Panc1 (cell line): ENCODE measurements around the gene EYS. TPM values are rescaled to one million over a fixed set of nuclear protein-coding genes. Genes with fewer than 3 reads are reported as not detected.

Experiments
- ATAC-seq: fragments of 200-7000 bp; cut with Tn5 transposase; 2 replicates; pipeline ENCODE4 v1.9.1; 2020; ENCODE audit warnings: mild to moderate bottlenecking, moderate library complexity
- BruUV-seq: library from RNA; stranded (reverse); fragments of 400-500 nt; replicated peaks from 2 replicates; lab custom pipeline; 2021; lab: Mats Ljungman, UMichigan
- CTCF ChIA-PET: fragments of 300-600 bp; sonication (Branson Sonifier 250); formaldehyde crosslinking; loops from one replicate; lab custom pipeline; 2022; ENCODE audit warnings: antibody characterized with exemption; lab: Charles Lee
- POLR2A ChIA-PET: fragments of 300-600 bp; sonication (Branson Sonifier 250); formaldehyde crosslinking; loops from one replicate; lab custom pipeline; 2022; ENCODE audit warnings: antibody characterized with exemption; lab: Charles Lee
- DNase-seq: peaks from one replicate; pipeline ENCODE4 v3.0.0-alpha.2; 2010; ENCODE audit warnings: low read depth, low spot score
- H3K27ac ChIP-seq: 2 replicates; pipeline ENCODE4 v1.5.1; 2011; ENCODE audit warnings: mild to moderate bottlenecking, low read length, inconsistent platforms
- H3K27me3 ChIP-seq: fragments of 200-500 bp; sonication (Bioruptor generic); 2 replicates; pipeline ENCODE4 v1.6.0; 2014; ENCODE audit warnings: low read length, inconsistent platforms; ENCODE audit not compliant: control insufficient read depth, insufficient read depth
- H3K36me3 ChIP-seq: fragments of 200-500 bp; sonication (Bioruptor generic); 2 replicates; pipeline ENCODE4 v1.5.1; 2014; ENCODE audit warnings: inconsistent platforms, mild to moderate bottlenecking, low read length, moderate library complexity; ENCODE audit not compliant: control insufficient read depth, insufficient read depth
- H3K4me1 ChIP-seq: 2 replicates; pipeline ENCODE4 v1.5.1; 2011; ENCODE audit warnings: inconsistent platforms, mild to moderate bottlenecking, low read length, moderate library complexity; ENCODE audit not compliant: control insufficient read depth, insufficient read depth
- H3K4me3 ChIP-seq, 2 experiments: 2 replicates each; pipeline ENCODE4 v1.5.1; 2011 to 2012; ENCODE audit warnings: low read depth in 2 of 2, low read length in 2 of 2, mild to moderate bottlenecking in 2 of 2, inconsistent platforms in 1 of 2, moderate library complexity in 1 of 2
- H3K9me3 ChIP-seq: fragments of 200-500 bp; sonication (Bioruptor generic); 2 replicates; pipeline ENCODE4 v1.5.1; 2014; ENCODE audit warnings: low read depth, mild to moderate bottlenecking, inconsistent platforms, low read length, moderate library complexity; ENCODE audit not compliant: control insufficient read depth, insufficient read depth
- CTCF ChIP-seq: fragments of 450-650 bp; IDR thresholded peaks from 2 replicates; pipeline ENCODE4 v1.5.1; 2017; ENCODE audit warnings: mild to moderate bottlenecking
- POLR2AphosphoS5 ChIP-seq: IDR thresholded peaks from 2 replicates; pipeline ENCODE4 v1.6.1; 2012; ENCODE audit warnings: mild to moderate bottlenecking, low read depth, low read length, moderate library complexity
- REST ChIP-seq, 2 experiments: IDR thresholded peaks; 2 replicates each; pipeline ENCODE4 v1.6.1; 2011 to 2012; ENCODE audit warnings: low read depth in 2 of 2, control low read depth in 1 of 2, low read length in 1 of 2, mild to moderate bottlenecking in 1 of 2, moderate library complexity in 1 of 2; ENCODE audit not compliant: insufficient read depth in 1 of 2
- SIN3A ChIP-seq: IDR thresholded peaks from 2 replicates; pipeline ENCODE4 v1.6.1; 2012; ENCODE audit warnings: low read depth, mild to moderate bottlenecking, low read length, moderate library complexity, borderline replicate concordance; ENCODE audit not compliant: insufficient read depth
- TCF7L2 ChIP-seq: IDR thresholded peaks from 2 replicates; pipeline ENCODE4 v1.6.1; 2011; ENCODE audit warnings: mild to moderate bottlenecking, low read depth, low read length, inconsistent platforms
- in situ Hi-C: cut with HindIII; loops from 2 replicates; pipeline ENCODE4 v1.10.0; 2016; ENCODE audit warnings: low sequenced_read_pairs, low pct_unique_long_range_greater_than_20kb
- intact Hi-C: fragments of 100-400 bp; cut with micrococcal nuclease; formaldehyde crosslinking; loops from one replicate; pipeline ENCODE4 v1.10.0; 2022; ENCODE audit not compliant: unreplicated experiment
- total RNA-seq: library from RNA; stranded (reverse); gene quantifications from one replicate; pipeline ENCODE4 v1.2.1, GENCODE V29; 2021; ENCODE audit not compliant: unreplicated experiment

EYS gene
- total RNA-seq, 1 experiment from 2014 or later: not detected

GRCh38 chr6:64227863-64228262 lies 1479.2 kb downstream of the EYS start:
- no peaks in the 10 kb centered on the region for H3K36me3 ChIP-seq
- H3K27me3 ChIP-seq: no peaks in the 10 kb centered on the region
- H3K4me3 ChIP-seq: no peak overlapping the region
- in situ Hi-C loops: no loop called here
- TF ChIP-seq REST (IDR thresholded peaks at IDR 0.05; ENCODE audit: insufficient read depth in 1 of 2, low read depth in 2 of 2, low read length in 1 of 2) (no peak), CTCF (no peak), TCF7L2 (no peak), POLR2AphosphoS5 (no peak), SIN3A (no peak)
- no peaks in the 10 kb centered on the region for H3K4me1 ChIP-seq
- no peak for ATAC-seq
- no TSS peak for BruUV-seq
- ChIA-PET CTCF (no interaction called here), POLR2A (no interaction called here)
- H3K27ac ChIP-seq: no peak overlapping the region
- H3K9me3 ChIP-seq: no peaks in the 10 kb centered on the region
- DNase-seq: no peak
- intact Hi-C loops: no loop called here

- BruUV-seq: no TSS peak
- POLR2A ChIA-PET: no interaction called here
Measured at GRCh38 chr6:64225503-64225902, 1481.5 kb downstream of the EYS start.

More at GRCh38 chr6:64225503-64225902, 1481.5 kb downstream of the EYS start:
- DNase-seq: no peak
- ATAC-seq: no peak
- in situ Hi-C loops: no loop called here
- no peaks in the 10 kb centered on the region for H3K27me3 ChIP-seq
- no peaks in the 10 kb centered on the region for H3K4me1 ChIP-seq
- H3K4me3 ChIP-seq: no peak overlapping the region
- CTCF ChIA-PET: no interaction called here
- TF ChIP-seq REST (IDR thresholded peaks at IDR 0.05; ENCODE audit: insufficient read depth in 1 of 2, low read depth in 2 of 2, low read length in 1 of 2): no peak
- TF ChIP-seq TCF7L2: no peak
- TF ChIP-seq POLR2AphosphoS5: no peak
- TF ChIP-seq CTCF: no peak
- no peak for TF ChIP-seq SIN3A
- intact Hi-C loops: no loop called here
- no peaks in the 10 kb centered on the region for H3K9me3 ChIP-seq
- H3K36me3 ChIP-seq: no peaks in the 10 kb centered on the region
- no peak overlapping the region for H3K27ac ChIP-seq
